Liver (tissue), 9 donors: ENCODE data around the gene ZDHHC14. TPM values are rescaled to one million over a fixed set of nuclear protein-coding genes. Genes with fewer than 3 reads are reported as not detected.
"Not testable (repeated sequence)": the region's sequence is repeated elsewhere in the genome, so short reads cannot be mapped to it uniquely, and the experiment has no call there.

Experiments
- DNase-seq: peaks from one replicate; pipeline ENCODE4 v3.0.0-alpha.2; 2017; ENCODE audit warnings: low spot score
- H3K27ac ChIP-seq, 2 donors: one replicate each; pipeline ENCODE4 v1.7.0; 2013; ENCODE audit warnings: inconsistent platforms in 2 of 2, low read length in 2 of 2, control low read depth in 1 of 2, low read depth in 1 of 2, mild to moderate bottlenecking in 1 of 2
- H3K27me3 ChIP-seq, 4 donors: one replicate each; pipeline versions ENCODE4 v1.6.1 to v1.7.0; 2013; ENCODE audit warnings: low read length in 3 of 4, inconsistent platforms in 1 of 4, mild to moderate bottlenecking in 1 of 4, moderate library complexity in 1 of 4; ENCODE audit not compliant: control insufficient read depth in 4 of 4, insufficient read depth in 4 of 4
- H3K36me3 ChIP-seq, 4 donors: one replicate each; pipeline versions ENCODE4 v1.6.1 to v1.7.0; 2013; ENCODE audit warnings: low read length in 3 of 4, mild to moderate bottlenecking in 3 of 4, low read depth in 1 of 4, moderate library complexity in 1 of 4; ENCODE audit not compliant: control insufficient read depth in 4 of 4, insufficient read depth in 3 of 4
- H3K4me1 ChIP-seq, 4 donors: one replicate each; pipeline versions ENCODE4 v1.6.1 to v1.7.0; 2013; ENCODE audit warnings: low read length in 3 of 4, mild to moderate bottlenecking in 3 of 4, moderate library complexity in 1 of 4; ENCODE audit not compliant: control insufficient read depth in 4 of 4, insufficient read depth in 4 of 4
- H3K4me3 ChIP-seq, 3 donors: one replicate each; pipeline versions ENCODE4 v1.6.1 to v1.7.0; 2013; ENCODE audit warnings: low read length in 3 of 3, control low read depth in 1 of 3, low read depth in 1 of 3, mild to moderate bottlenecking in 1 of 3
- H3K9ac ChIP-seq, 2 donors: one replicate each; pipeline ENCODE4 v1.7.0; 2013; ENCODE audit warnings: low read length in 2 of 2, mild to moderate bottlenecking in 2 of 2, moderate library complexity in 2 of 2, control low read depth in 1 of 2, low read depth in 1 of 2
- H3K9me3 ChIP-seq, 4 donors: one replicate each; pipeline versions ENCODE4 v1.6.1 to v1.7.0; 2013; ENCODE audit warnings: low read length in 3 of 4; ENCODE audit not compliant: control insufficient read depth in 4 of 4
- CTCF ChIP-seq: fragments of 150-350 bp; IDR thresholded peaks from 2 replicates; pipeline ENCODE4 v1.5.1; 2017; ENCODE audit warnings: improper control_type of control experiment, low read depth, low read length; ENCODE audit not compliant: missing input control
- FOXA1 ChIP-seq: IDR thresholded peaks from 2 replicates; pipeline ENCODE4 v1.6.1; 2016; ENCODE audit warnings: antibody characterized with exemption
- GABPA ChIP-seq, 2 donors: IDR thresholded peaks in 1 of 2; conservative IDR thresholded peaks in 1 of 2; 2 replicates each; pipeline ENCODE4 v1.6.1; 2016; ENCODE audit warnings: antibody characterized with exemption in 2 of 2, mild to moderate bottlenecking in 1 of 2, moderate library complexity in 1 of 2
- HNF4A ChIP-seq, 2 donors: conservative IDR thresholded peaks; 2 replicates each; pipeline ENCODE4 v1.6.1; 2016; ENCODE audit warnings: antibody characterized with exemption in 2 of 2, mild to moderate bottlenecking in 2 of 2
- JUND ChIP-seq, 2 donors: IDR thresholded peaks; 2 replicates each; pipeline ENCODE4 v1.6.1; 2016; ENCODE audit warnings: antibody characterized with exemption in 2 of 2
- NR2F2 ChIP-seq: IDR thresholded peaks from 2 replicates; pipeline ENCODE4 v1.6.1; 2016; ENCODE audit warnings: antibody characterized with exemption
- RAD21 ChIP-seq, 2 donors: IDR thresholded peaks; 2 replicates each; pipeline ENCODE4 v1.6.1; 2016; ENCODE audit warnings: antibody characterized with exemption in 2 of 2, mild to moderate bottlenecking in 2 of 2
- SP1 ChIP-seq: IDR thresholded peaks from 2 replicates; pipeline ENCODE4 v1.6.1; 2018; ENCODE audit warnings: antibody characterized with exemption, mild to moderate bottlenecking
- WGBS: extraction: QIAGEN DNeasy Blood & Tissue Kit; methylation state at CpG from one replicate; pipeline ENCODE4 v1.1.7; 2013; 5-methylcytosine and 5-hydroxymethylcytosine counted together
- polyA plus RNA-seq, 2 donors: library from polyadenylated mRNA; stranded (reverse) in 1 of 2; unstranded in 1 of 2; fragments of 200-250 nt in 1 of 2; fragments of >200 nt in 1 of 2; fragmentation: Nextera tagmentation in 1 of 2; extraction: Ambion mirVana in 1 of 2; gene quantifications; one replicate each; pipeline versions ENCODE4 v1.2.1 to v1.2.3, GENCODE V29; 2013 to 2015
- total RNA-seq, 2 donors: library from RNA; depleted of rRNA; stranded (reverse); fragments of >200 nt; gene quantifications; one replicate each; pipeline ENCODE4 v1.2.3, GENCODE V29; 2014
- TF ChIP-seq, protein P1 (sequence below): IDR thresholded peaks from 2 replicates; pipeline ENCODE4 v1.6.1; 2016; ENCODE audit warnings: antibody characterized with exemption, mild to moderate bottlenecking
- donor health status: healthy.
- donor health status: healthy.
- donor health status: healthy.
- donor health status: healthy.
- donor health status: healthy.

The ZDHHC14 gene
- total and polyA plus RNA-seq, 4 donors: 4.4 to 11.7 (median 8.4) TPM

- 78% methylated on average over 6 of the region's 6 CpGs for WGBS
- no peak for TF ChIP-seq JUND (IDR thresholded peaks at IDR 0.05)
- peak overlapping the region in 1 of 2 donors; percentile 9 for H3K27ac ChIP-seq
- peaks cover 5 to 38% (median 26%) of the 10 kb centered on the region in 4 donors for H3K4me1 ChIP-seq
- no peak for DNase-seq
- H3K9me3 ChIP-seq: no peaks in the 10 kb centered on the region
- H3K4me3 ChIP-seq: no peak overlapping the region
- no peaks in the 10 kb centered on the region for H3K27me3 ChIP-seq
- peaks cover 0 to 1% (median 0%) of the 10 kb centered on the region in 4 donors for H3K36me3 ChIP-seq
- no peak overlapping the region for H3K9ac ChIP-seq
Measured at GRCh38 chr6:157557559-157557958, 176.6 kb downstream of the ZDHHC14 start.

DNA sequence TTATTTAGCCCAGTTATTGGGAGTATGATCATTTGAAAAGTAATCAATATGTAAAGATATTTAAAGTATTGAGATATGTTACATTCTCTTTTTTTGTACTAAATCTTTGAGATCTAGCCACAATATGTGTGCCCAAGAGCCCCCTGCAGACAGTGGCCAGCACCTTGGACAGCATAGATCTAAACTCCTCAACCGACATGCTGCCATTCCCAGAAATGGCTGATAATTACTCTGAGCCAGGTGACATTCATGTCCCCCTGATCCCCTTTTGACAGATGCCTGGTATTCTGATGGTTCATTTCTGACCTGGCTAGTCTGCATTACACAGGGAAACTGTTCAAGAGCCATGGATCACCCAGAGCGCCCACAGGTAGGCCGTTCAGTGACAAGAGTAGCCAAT, 177.1 kb downstream of the ZDHHC14 start:
- Histone ChIP-seq H3K4me1 (peaks cover 5 to 38% (median 26%) of the 10 kb centered on the region in 4 donors), H3K27me3 (no peaks in the 10 kb centered on the region), H3K4me3 (no peak overlapping the region), H3K9me3 (no peaks in the 10 kb centered on the region), H3K27ac (no peak overlapping the region), H3K9ac (no peak overlapping the region), H3K36me3 (no peaks in the 10 kb centered on the region)
- WGBS: 94% methylated on average over 3 of the region's 3 CpGs
- no peak for DNase-seq
- no peak for TF ChIP-seq NR2F2
- TF ChIP-seq SP1: no peak
- TF ChIP-seq RAD21 (IDR thresholded peaks at IDR 0.05): no peak
- TF ChIP-seq, protein P1, sequence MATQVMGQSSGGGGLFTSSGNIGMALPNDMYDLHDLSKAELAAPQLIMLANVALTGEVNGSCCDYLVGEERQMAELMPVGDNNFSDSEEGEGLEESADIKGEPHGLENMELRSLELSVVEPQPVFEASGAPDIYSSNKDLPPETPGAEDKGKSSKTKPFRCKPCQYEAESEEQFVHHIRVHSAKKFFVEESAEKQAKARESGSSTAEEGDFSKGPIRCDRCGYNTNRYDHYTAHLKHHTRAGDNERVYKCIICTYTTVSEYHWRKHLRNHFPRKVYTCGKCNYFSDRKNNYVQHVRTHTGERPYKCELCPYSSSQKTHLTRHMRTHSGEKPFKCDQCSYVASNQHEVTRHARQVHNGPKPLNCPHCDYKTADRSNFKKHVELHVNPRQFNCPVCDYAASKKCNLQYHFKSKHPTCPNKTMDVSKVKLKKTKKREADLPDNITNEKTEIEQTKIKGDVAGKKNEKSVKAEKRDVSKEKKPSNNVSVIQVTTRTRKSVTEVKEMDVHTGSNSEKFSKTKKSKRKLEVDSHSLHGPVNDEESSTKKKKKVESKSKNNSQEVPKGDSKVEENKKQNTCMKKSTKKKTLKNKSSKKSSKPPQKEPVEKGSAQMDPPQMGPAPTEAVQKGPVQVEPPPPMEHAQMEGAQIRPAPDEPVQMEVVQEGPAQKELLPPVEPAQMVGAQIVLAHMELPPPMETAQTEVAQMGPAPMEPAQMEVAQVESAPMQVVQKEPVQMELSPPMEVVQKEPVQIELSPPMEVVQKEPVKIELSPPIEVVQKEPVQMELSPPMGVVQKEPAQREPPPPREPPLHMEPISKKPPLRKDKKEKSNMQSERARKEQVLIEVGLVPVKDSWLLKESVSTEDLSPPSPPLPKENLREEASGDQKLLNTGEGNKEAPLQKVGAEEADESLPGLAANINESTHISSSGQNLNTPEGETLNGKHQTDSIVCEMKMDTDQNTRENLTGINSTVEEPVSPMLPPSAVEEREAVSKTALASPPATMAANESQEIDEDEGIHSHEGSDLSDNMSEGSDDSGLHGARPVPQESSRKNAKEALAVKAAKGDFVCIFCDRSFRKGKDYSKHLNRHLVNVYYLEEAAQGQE: peak; percentile 96

- DNase-seq: no peak
- H3K4me1 ChIP-seq: peaks cover 5 to 38% (median 26%) of the 10 kb centered on the region in 4 donors
- 61% methylated on average over 2 of the region's 2 CpGs for WGBS
- no peaks in the 10 kb centered on the region for H3K27me3 ChIP-seq
- H3K9ac ChIP-seq: no peak overlapping the region
- H3K4me3 ChIP-seq: no peak overlapping the region
- no peaks in the 10 kb centered on the region for H3K36me3 ChIP-seq
- TF ChIP-seq HNF4A (conservative IDR thresholded peaks at IDR 0.05) (peak in 1 of 2 donors; percentile 29), RAD21 (IDR thresholded peaks at IDR 0.05) (no peak)
- no peaks in the 10 kb centered on the region for H3K9me3 ChIP-seq
- no peak overlapping the region for H3K27ac ChIP-seq
Measured at GRCh38 chr6:157558487-157559200, 177.7 kb downstream of the ZDHHC14 start.

GRCh38 chr6:157559201-157559756, 178.3 kb downstream of the ZDHHC14 start:
- no peak overlapping the region for H3K27ac ChIP-seq
- no peaks in the 10 kb centered on the region for H3K36me3 ChIP-seq
- DNase-seq: no peak
- TF ChIP-seq NR2F2 (no peak), FOXA1 (no peak), GABPA (IDR thresholded peaks at IDR 0.05 in 1 of 2, conservative IDR thresholded peaks at IDR 0.05 in 1 of 2) (no peak), HNF4A (conservative IDR thresholded peaks at IDR 0.05) (no peak), CTCF (no peak), SP1 (no peak)
- no peak overlapping the region for H3K9ac ChIP-seq
- H3K4me1 ChIP-seq: peaks cover 5 to 38% (median 26%) of the 10 kb centered on the region in 4 donors
- no peak overlapping the region for H3K4me3 ChIP-seq
- no peaks in the 10 kb centered on the region for H3K9me3 ChIP-seq
- no peaks in the 10 kb centered on the region for H3K27me3 ChIP-seq
- WGBS: 97% methylated on average over 10 of the region's 10 CpGs

- 97% methylated on average over 10 of the region's 10 CpGs for WGBS
Measured at GRCh38 chr6:157560063-157560462, 179.1 kb downstream of the ZDHHC14 start.

More at GRCh38 chr6:157560063-157560462, 179.1 kb downstream of the ZDHHC14 start:
- H3K9me3 ChIP-seq, H3K4me3 ChIP-seq, H3K27me3 ChIP-seq, DNase-seq, H3K9ac ChIP-seq, H3K27ac ChIP-seq, H3K36me3 ChIP-seq: not testable (repeated sequence)
- peaks cover 5 to 38% (median 26%) of the 10 kb centered on the region in 4 donors for H3K4me1 ChIP-seq
